Right forelimb (tissue), 1 donor: Measurements from ENCODE around the gene HBEGF.
A peak's percentile ranks its signal among the peaks of the same experiment; 100 is the strongest.
"Not testable (repeated sequence)": the region's sequence is repeated elsewhere in the genome, so short reads cannot be mapped to it uniquely, and the experiment has no call there.

Experiments used
- DNase-seq: peaks from one replicate; pipeline ENCODE4 v3.0.0-alpha.2; 2018

HBEGF gene

GRCh38 chr5:140360681-140361479 is 14.5 kb upstream of the HBEGF start:
- DNase-seq: no peak

GRCh38 chr5:140360101-140360500 is 13.7 kb upstream of the HBEGF start, which contains the start of gene SLC4A9:
SLC4A9 (plus strand) TSS chr5:140360194; CDS start chr5:140360237, 43 bp downstream.
- no peak for DNase-seq

GRCh38 chr5:140358738-140359310 is 12.4 kb upstream of the HBEGF start:
- DNase-seq: no peak

GRCh38 chr5:140357726-140358093 is 11.3 kb upstream of the HBEGF start:
- peak; percentile 85 for DNase-seq

- no peak for DNase-seq
Measured at GRCh38 chr5:140356853-140357725, 10.7 kb upstream of the HBEGF start.

GRCh38 chr5:140355546-140355945 is 9.1 kb upstream of the HBEGF start:
- no peak for DNase-seq

- DNase-seq: no peak
Measured at GRCh38 chr5:140351609-140352334, 5.4 kb upstream of the HBEGF start.

- DNase-seq: no peak
Measured at GRCh38 chr5:140349244-140349643, 2.8 kb upstream of the HBEGF start.

- no peak for DNase-seq
Measured at GRCh38 chr5:140348104-140348503, 1.7 kb upstream of the HBEGF start.

- DNase-seq: no peak
Measured at GRCh38 chr5:140347360-140347759, 957 bp upstream of the HBEGF start.

GRCh38 chr5:140345919-140346347 is 470 bp downstream of the HBEGF start:
- DNase-seq: peak; percentile 74

GRCh38 chr5:140344683-140345423 is 1.6 kb downstream of the HBEGF start:
- DNase-seq: no peak

GRCh38 chr5:140343849-140344248 is 2.6 kb downstream of the HBEGF start:
- not testable (repeated sequence) for DNase-seq

GRCh38 chr5:140342896-140343295 is 3.5 kb downstream of the HBEGF start:
- DNase-seq: no peak

GRCh38 chr5:140342287-140342686 is 4.1 kb downstream of the HBEGF start:
- no peak for DNase-seq

GRCh38 chr5:140341591-140341990 is 4.8 kb downstream of the HBEGF start:
- DNase-seq: no peak

- no peak for DNase-seq
Measured at GRCh38 chr5:140340605-140341121, 5.7 kb downstream of the HBEGF start.

GRCh38 chr5:140339636-140340035 is 6.8 kb downstream of the HBEGF start:
- DNase-seq: no peak

- no peak for DNase-seq
Measured at GRCh38 chr5:140338908-140339307, 7.5 kb downstream of the HBEGF start.

- no peak for DNase-seq
Measured at GRCh38 chr5:140338336-140338735, 8.1 kb downstream of the HBEGF start.

GRCh38 chr5:140337880-140338279 is 8.5 kb downstream of the HBEGF start:
- no peak for DNase-seq

GRCh38 chr5:140336388-140336787 is 10.0 kb downstream of the HBEGF start:
- peak; percentile 65 for DNase-seq
